ENCODE results near the gene DCBLD1.

Gene DCBLD1

GRCh38 chr6:117558818-117559217 lies 76.3 kb downstream of the DCBLD1 start:
- no peaks in the 10 kb centered on the region for H3K4me1 ChIP-seq (ENCODE audit: control insufficient read depth, insufficient read depth, low read length)
- H3K9me3 ChIP-seq (ENCODE audit: control insufficient read depth, insufficient read depth, low read length): no peaks in the 10 kb centered on the region
- H3K36me3 ChIP-seq (ENCODE audit: control insufficient read depth, insufficient read depth, low read length): peaks cover 17% of the 10 kb centered on the region
- H3K27me3 ChIP-seq (ENCODE audit: control insufficient read depth, insufficient read depth, low read length): no peaks in the 10 kb centered on the region
- H3K9ac ChIP-seq (ENCODE audit: low read depth, low read length): no peak overlapping the region
- H3K4me3 ChIP-seq (ENCODE audit: low read depth, low read length): no peak overlapping the region
- H3K27ac ChIP-seq (ENCODE audit: low read depth, low read length): no peak overlapping the region

GRCh38 chr6:117559299-117559698 lies 76.8 kb downstream of the DCBLD1 start:
- H3K4me3 ChIP-seq (ENCODE audit: low read depth, low read length): no peak overlapping the region

GRCh38 chr6:117561128-117561527 lies 78.7 kb downstream of the DCBLD1 start:
- no peak overlapping the region for H3K27ac ChIP-seq (ENCODE audit: low read depth, low read length)
- H3K9me3 ChIP-seq (ENCODE audit: control insufficient read depth, insufficient read depth, low read length): no peaks in the 10 kb centered on the region
- H3K4me1 ChIP-seq (ENCODE audit: control insufficient read depth, insufficient read depth, low read length): no peaks in the 10 kb centered on the region
- H3K36me3 ChIP-seq (ENCODE audit: control insufficient read depth, insufficient read depth, low read length): peaks cover 34% of the 10 kb centered on the region
- no peaks in the 10 kb centered on the region for H3K27me3 ChIP-seq (ENCODE audit: control insufficient read depth, insufficient read depth, low read length)
- no peak overlapping the region for H3K4me3 ChIP-seq (ENCODE audit: low read depth, low read length)
- no peak overlapping the region for H3K9ac ChIP-seq (ENCODE audit: low read depth, low read length)

More at GRCh38 chr6:117559299-117559698, 76.8 kb downstream of the DCBLD1 start:
- H3K27ac ChIP-seq (ENCODE audit: low read depth, low read length): no peak overlapping the region
- H3K9ac ChIP-seq (ENCODE audit: low read depth, low read length): no peak overlapping the region
- H3K4me1 ChIP-seq (ENCODE audit: control insufficient read depth, insufficient read depth, low read length): no peaks in the 10 kb centered on the region
- H3K36me3 ChIP-seq (ENCODE audit: control insufficient read depth, insufficient read depth, low read length): peaks cover 17% of the 10 kb centered on the region
- H3K27me3 ChIP-seq (ENCODE audit: control insufficient read depth, insufficient read depth, low read length): no peaks in the 10 kb centered on the region
- H3K9me3 ChIP-seq (ENCODE audit: control insufficient read depth, insufficient read depth, low read length): no peaks in the 10 kb centered on the region

- no peak overlapping the region for H3K27ac ChIP-seq (ENCODE audit: low read depth, low read length)
Measured at GRCh38 chr6:117564681-117565080, 82.2 kb downstream of the DCBLD1 start.

GRCh38 chr6:117568247-117568646 lies 85.8 kb downstream of the DCBLD1 start:
- no peak overlapping the region for H3K27ac ChIP-seq (ENCODE audit: low read depth, low read length)
- no peaks in the 10 kb centered on the region for H3K27me3 ChIP-seq (ENCODE audit: control insufficient read depth, insufficient read depth, low read length)
- H3K4me3 ChIP-seq (ENCODE audit: low read depth, low read length): no peak overlapping the region
- H3K9me3 ChIP-seq (ENCODE audit: control insufficient read depth, insufficient read depth, low read length): no peaks in the 10 kb centered on the region
- H3K36me3 ChIP-seq (ENCODE audit: control insufficient read depth, insufficient read depth, low read length): peaks cover 78% of the 10 kb centered on the region
- H3K4me1 ChIP-seq (ENCODE audit: control insufficient read depth, insufficient read depth, low read length): no peaks in the 10 kb centered on the region
- no peak overlapping the region for H3K9ac ChIP-seq (ENCODE audit: low read depth, low read length)

More at GRCh38 chr6:117564681-117565080, 82.2 kb downstream of the DCBLD1 start:
- H3K4me1 ChIP-seq (ENCODE audit: control insufficient read depth, insufficient read depth, low read length): no peaks in the 10 kb centered on the region
- H3K36me3 ChIP-seq (ENCODE audit: control insufficient read depth, insufficient read depth, low read length): peaks cover 69% of the 10 kb centered on the region
- H3K9ac ChIP-seq (ENCODE audit: low read depth, low read length): no peak overlapping the region
- H3K4me3 ChIP-seq (ENCODE audit: low read depth, low read length): no peak overlapping the region
- no peaks in the 10 kb centered on the region for H3K9me3 ChIP-seq (ENCODE audit: control insufficient read depth, insufficient read depth, low read length)
- H3K27me3 ChIP-seq (ENCODE audit: control insufficient read depth, insufficient read depth, low read length): no peaks in the 10 kb centered on the region

- no peaks in the 10 kb centered on the region for H3K4me1 ChIP-seq (ENCODE audit: control insufficient read depth, insufficient read depth, low read length)
- H3K27ac ChIP-seq (ENCODE audit: low read depth, low read length): no peak overlapping the region
- H3K4me3 ChIP-seq (ENCODE audit: low read depth, low read length): no peak overlapping the region
- peaks cover 80% of the 10 kb centered on the region for H3K36me3 ChIP-seq (ENCODE audit: control insufficient read depth, insufficient read depth, low read length)
- H3K27me3 ChIP-seq (ENCODE audit: control insufficient read depth, insufficient read depth, low read length): no peaks in the 10 kb centered on the region
- H3K9ac ChIP-seq (ENCODE audit: low read depth, low read length): no peak overlapping the region
- no peaks in the 10 kb centered on the region for H3K9me3 ChIP-seq (ENCODE audit: control insufficient read depth, insufficient read depth, low read length)
Measured at GRCh38 chr6:117568831-117569410, 86.4 kb downstream of the DCBLD1 start.

- H3K9ac ChIP-seq (ENCODE audit: low read depth, low read length): no peak overlapping the region
- H3K4me3 ChIP-seq (ENCODE audit: low read depth, low read length): no peak overlapping the region
- no peak overlapping the region for H3K27ac ChIP-seq (ENCODE audit: low read depth, low read length)
- no peaks in the 10 kb centered on the region for H3K4me1 ChIP-seq (ENCODE audit: control insufficient read depth, insufficient read depth, low read length)
- no peaks in the 10 kb centered on the region for H3K27me3 ChIP-seq (ENCODE audit: control insufficient read depth, insufficient read depth, low read length)
- no peaks in the 10 kb centered on the region for H3K9me3 ChIP-seq (ENCODE audit: control insufficient read depth, insufficient read depth, low read length)
- peaks cover 56% of the 10 kb centered on the region for H3K36me3 ChIP-seq (ENCODE audit: control insufficient read depth, insufficient read depth, low read length)
Measured at GRCh38 chr6:117573006-117573680, 90.7 kb downstream of the DCBLD1 start.

- Histone ChIP-seq H3K4me1 (ENCODE audit: control insufficient read depth, insufficient read depth, low read length) (no peaks in the 10 kb centered on the region), H3K27ac (ENCODE audit: low read depth, low read length) (no peak overlapping the region), H3K27me3 (ENCODE audit: control insufficient read depth, insufficient read depth, low read length) (no peaks in the 10 kb centered on the region), H3K4me3 (ENCODE audit: low read depth, low read length) (no peak overlapping the region), H3K36me3 (ENCODE audit: control insufficient read depth, insufficient read depth, low read length) (peaks cover 52% of the 10 kb centered on the region), H3K9ac (ENCODE audit: low read depth, low read length) (no peak overlapping the region), H3K9me3 (ENCODE audit: control insufficient read depth, insufficient read depth, low read length) (no peaks in the 10 kb centered on the region)
Measured at GRCh38 chr6:117574198-117574597, 91.7 kb downstream of the DCBLD1 start.

- no peaks in the 10 kb centered on the region for H3K9me3 ChIP-seq (ENCODE audit: control insufficient read depth, insufficient read depth, low read length)
- H3K9ac ChIP-seq (ENCODE audit: low read depth, low read length): no peak overlapping the region
- H3K4me3 ChIP-seq (ENCODE audit: low read depth, low read length): no peak overlapping the region
- 0 out of 2 replicates have a peak, but pooled peaks cover 2% of the 10 kb centered on the region for H3K4me1 ChIP-seq (ENCODE audit: control insufficient read depth, insufficient read depth, low read length)
- no peaks in the 10 kb centered on the region for H3K27me3 ChIP-seq (ENCODE audit: control insufficient read depth, insufficient read depth, low read length)
- H3K27ac ChIP-seq (ENCODE audit: low read depth, low read length): no peak overlapping the region
- peaks cover 13% of the 10 kb centered on the region for H3K36me3 ChIP-seq (ENCODE audit: control insufficient read depth, insufficient read depth, low read length)
Measured at GRCh38 chr6:117585647-117586046, 103.2 kb downstream of the DCBLD1 start.

- no peaks in the 10 kb centered on the region for H3K9me3 ChIP-seq (ENCODE audit: control insufficient read depth, insufficient read depth, low read length)
- no peaks in the 10 kb centered on the region for H3K27me3 ChIP-seq (ENCODE audit: control insufficient read depth, insufficient read depth, low read length)
- peaks cover 13% of the 10 kb centered on the region for H3K36me3 ChIP-seq (ENCODE audit: control insufficient read depth, insufficient read depth, low read length)
- H3K27ac ChIP-seq (ENCODE audit: low read depth, low read length): no peak overlapping the region
- H3K4me1 ChIP-seq (ENCODE audit: control insufficient read depth, insufficient read depth, low read length): no peaks in the 10 kb centered on the region
- no peak overlapping the region for H3K9ac ChIP-seq (ENCODE audit: low read depth, low read length)
- H3K4me3 ChIP-seq (ENCODE audit: low read depth, low read length): no peak overlapping the region
Measured at GRCh38 chr6:117590447-117590846, 108.0 kb downstream of the DCBLD1 start.

- Histone ChIP-seq H3K9me3 (ENCODE audit: control insufficient read depth, insufficient read depth, low read length) (no peaks in the 10 kb centered on the region), H3K4me3 (ENCODE audit: low read depth, low read length) (no peak overlapping the region), H3K4me1 (ENCODE audit: control insufficient read depth, insufficient read depth, low read length) (no peaks in the 10 kb centered on the region), H3K27me3 (ENCODE audit: control insufficient read depth, insufficient read depth, low read length) (no peaks in the 10 kb centered on the region), H3K36me3 (ENCODE audit: control insufficient read depth, insufficient read depth, low read length) (peaks cover 13% of the 10 kb centered on the region), H3K27ac (ENCODE audit: low read depth, low read length) (no peak overlapping the region), H3K9ac (ENCODE audit: low read depth, low read length) (no peak overlapping the region)
Measured at GRCh38 chr6:117591405-117591804, 108.9 kb downstream of the DCBLD1 start.
